Cerebellar cortex (tissue), 1 donor: ENCODE results near the gene RING1.
"Not testable (repeated sequence)": the region's sequence is repeated elsewhere in the genome, so short reads cannot be mapped to it uniquely, and the experiment has no call there.

Experiments
- DNase-seq: peaks from one replicate; pipeline ENCODE4 v3.0.0-alpha.2; 2015; ENCODE audit warnings: low spot score

The RING1 gene

DNA sequence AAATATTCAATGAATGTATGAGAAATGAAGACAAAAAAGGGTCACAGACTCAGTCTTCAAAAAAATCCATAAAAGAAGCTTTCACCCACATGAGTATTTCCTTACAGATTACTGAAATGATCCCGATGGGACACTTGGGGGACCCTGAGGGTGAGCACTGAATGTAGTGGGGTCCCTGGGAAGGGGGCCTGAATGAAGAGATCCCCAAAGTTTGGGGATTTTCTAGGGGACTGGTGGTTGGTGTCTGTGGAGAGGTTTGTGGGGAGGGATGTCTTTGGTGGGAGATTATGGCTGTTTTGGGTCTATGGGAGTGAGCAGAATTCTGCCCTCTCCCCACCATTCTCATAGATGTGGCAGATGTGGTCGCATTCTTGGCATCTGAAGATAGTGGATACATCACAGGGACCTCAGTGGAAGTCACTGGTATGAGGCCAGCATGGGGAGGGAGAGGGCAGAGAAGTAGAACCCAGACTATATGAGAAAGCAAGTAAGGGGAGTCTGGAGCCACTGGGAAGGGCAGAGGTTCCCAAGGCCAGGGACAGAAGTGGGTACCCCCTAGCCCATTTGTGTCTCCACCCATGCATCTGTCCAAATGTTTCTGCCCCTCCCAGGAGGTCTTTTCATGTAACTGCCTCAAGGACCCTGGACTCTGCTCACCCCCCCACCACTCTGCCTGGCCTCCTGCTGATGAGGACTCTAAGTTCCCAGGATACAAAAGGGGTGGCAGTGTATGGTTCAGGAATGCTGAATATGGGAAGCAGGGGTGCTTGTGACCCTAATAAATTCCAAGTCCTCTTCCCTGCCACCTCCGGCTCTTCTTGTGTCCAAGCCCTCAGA lies 2.1 kb upstream of the RING1 start:
- DNase-seq, result no peak

DNA sequence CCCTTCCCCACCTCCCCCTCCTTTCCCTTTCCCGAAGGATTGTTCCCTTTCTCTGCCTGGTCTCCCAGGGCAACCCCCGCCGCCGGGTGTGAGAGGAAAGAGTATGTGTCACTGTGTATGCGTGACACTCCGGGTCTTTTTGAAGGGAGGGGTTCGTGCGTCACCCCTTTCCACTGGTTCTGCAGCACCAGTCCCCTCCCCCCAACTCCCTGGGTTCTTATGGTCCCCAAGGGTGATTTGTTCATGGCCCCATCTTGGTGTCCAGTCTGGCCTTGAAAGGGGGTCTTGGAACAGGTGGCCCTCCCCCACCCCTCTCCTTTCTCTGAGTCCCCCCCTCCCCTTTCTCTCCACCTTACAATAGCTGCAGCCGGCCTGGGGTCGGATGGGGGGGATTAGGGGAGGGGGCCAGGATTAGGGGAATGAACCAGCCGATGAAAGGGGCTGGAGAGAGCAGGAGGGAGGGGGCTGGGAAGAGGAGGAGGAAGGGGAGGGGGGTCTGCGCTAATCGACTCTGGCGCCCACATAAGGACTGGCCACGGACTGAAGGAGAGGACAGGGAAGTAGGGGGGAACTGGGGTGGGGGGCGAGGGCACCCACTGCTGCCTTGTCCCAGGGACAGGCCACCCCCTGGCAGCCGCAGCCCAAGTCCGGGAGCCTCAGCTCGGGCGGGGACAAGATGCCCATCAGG lies 1.3 kb upstream of the RING1 start:
- no peak for DNase-seq

DNA sequence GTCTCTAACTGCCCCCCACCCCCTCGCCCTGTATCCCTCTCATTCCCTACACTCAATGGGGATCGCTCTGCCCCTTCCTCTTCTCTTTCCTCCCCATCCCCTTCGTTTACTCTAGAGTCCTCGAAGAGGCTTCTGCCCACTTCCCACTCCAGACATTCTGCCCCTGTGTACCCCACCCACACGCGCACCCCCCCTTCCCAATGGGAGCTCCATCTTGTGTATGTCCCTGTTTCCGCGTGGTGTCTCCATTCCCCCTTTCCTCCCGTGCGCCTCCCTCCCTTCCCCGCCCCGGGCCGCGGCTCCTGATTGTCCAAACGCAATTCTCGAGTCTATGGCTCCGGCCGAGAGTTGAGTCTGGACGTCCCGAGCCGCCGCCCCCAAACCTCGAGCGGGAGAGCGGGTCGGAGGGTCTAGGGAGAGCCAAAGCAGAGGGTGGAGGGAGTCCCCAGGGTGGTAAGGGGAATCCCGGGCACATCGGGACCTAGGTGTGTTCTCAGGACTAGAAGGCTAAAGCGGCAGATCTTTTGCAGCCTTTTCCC lies 679 bp upstream of the RING1 start:
- DNase-seq, result peak; percentile 34

DNA sequence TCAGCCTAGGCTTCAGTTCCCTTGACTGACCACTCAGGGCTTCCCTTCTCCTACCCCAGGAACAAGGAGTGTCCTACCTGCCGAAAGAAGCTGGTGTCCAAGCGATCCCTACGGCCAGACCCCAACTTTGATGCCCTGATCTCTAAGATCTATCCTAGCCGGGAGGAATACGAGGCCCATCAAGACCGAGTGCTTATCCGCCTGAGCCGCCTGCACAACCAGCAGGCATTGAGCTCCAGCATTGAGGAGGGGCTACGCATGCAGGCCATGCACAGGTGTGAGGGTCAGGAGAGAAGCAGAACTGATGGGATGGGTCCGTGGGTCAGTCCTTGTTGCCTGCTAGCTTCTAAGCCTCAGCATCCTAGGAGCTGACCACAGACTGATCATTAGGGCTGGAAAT lies 1.6 kb downstream of the RING1 start:
- no peak for DNase-seq

DNA sequence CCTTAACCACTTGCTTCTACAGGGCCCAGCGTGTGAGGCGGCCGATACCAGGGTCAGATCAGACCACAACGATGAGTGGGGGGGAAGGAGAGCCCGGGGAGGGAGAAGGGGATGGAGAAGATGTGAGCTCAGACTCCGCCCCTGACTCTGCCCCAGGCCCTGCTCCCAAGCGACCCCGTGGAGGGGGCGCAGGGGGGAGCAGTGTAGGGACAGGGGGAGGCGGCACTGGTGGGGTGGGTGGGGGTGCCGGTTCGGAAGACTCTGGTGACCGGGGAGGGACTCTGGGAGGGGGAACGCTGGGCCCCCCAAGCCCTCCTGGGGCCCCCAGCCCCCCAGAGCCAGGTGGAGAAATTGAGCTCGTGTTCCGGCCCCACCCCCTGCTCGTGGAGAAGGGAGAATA lies 2.8 kb downstream of the RING1 start:
- DNase-seq, result no peak

DNA sequence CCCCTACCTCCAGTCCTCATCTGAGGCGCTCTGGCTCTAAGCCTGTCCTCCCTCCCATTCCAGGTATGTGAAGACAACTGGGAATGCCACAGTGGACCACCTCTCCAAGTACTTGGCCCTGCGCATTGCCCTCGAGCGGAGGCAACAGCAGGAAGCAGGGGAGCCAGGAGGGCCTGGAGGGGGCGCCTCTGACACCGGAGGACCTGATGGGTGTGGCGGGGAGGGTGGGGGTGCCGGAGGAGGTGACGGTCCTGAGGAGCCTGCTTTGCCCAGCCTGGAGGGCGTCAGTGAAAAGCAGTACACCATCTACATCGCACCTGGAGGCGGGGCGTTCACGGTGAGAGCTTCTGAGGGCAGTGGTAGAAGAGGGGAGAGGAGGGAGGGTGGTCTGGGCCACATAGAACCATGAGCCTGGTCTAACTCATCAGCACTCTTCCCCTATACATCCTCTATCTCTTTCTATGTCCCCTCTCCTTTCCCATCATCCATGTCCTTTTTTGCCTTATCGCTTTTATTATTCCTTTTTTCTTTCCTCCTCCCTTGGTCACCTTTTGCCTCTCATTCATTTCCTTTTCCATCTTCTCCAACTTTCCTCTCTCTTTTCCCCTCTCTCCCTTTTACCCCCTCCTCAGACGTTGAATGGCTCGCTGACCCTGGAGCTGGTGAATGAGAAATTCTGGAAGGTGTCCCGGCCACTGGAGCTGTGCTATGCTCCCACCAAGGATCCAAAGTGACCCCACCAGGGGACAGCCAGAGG lies 3.5 kb downstream of the RING1 start:
- DNase-seq, result no peak

DNA sequence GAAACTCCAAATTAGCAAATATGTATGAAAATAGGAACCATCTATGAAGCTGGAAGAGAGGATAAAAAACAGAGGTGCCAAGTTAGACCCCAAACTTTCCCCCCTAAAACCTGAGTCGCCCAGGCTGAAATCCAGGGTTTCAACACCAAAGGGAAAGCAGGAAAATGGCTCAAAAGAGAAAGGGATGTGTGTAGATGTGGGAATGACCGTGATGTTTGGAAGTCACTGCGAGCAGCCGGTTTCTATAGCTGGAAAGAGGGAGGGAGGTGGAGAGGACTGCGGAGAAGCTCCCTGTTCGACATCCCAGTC lies 4.5 kb downstream of the RING1 start:
- peak; percentile 29 for DNase-seq

DNA sequence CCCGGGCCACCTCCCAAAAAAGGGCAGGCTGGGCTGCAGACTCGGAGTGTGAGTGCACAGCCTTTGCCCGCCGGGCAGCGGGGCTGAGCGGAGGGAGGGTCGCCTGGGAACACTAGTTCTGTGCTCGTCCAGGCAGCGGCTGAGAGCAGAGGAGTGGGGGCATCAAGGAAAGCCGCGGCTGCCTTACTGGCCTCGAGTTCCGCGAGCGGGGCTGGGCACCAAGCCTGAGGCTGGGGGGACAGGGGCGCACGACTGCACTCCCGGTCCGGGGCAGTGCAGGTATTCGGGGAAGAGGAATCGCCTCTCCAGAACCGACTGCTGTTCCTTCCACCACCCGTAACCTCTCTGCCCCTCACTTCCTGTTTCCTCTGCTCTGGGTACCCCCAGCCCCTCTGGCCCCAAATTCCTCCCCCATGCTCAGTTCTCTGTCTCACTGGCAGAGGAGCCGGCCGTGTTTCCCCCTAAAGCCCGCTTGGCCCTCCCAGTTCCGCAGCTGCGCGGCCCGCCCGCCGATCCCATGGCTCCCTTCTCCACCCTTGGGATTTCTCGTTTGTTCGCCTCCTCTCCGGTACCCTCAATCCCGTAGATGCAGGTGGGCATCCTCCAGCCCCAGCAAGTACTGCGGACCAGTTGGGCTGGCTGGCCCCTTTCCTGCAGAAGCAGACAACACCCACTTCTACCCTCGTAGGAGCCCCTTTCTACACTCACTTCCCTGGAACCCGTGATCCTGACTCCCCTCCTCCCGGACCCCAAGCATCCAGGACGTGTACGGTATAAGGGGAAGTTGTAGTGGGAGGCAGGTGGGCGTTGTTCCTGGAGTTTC lies 5.1 kb downstream of the RING1 start:
- peak; percentile 22 for DNase-seq

DNA sequence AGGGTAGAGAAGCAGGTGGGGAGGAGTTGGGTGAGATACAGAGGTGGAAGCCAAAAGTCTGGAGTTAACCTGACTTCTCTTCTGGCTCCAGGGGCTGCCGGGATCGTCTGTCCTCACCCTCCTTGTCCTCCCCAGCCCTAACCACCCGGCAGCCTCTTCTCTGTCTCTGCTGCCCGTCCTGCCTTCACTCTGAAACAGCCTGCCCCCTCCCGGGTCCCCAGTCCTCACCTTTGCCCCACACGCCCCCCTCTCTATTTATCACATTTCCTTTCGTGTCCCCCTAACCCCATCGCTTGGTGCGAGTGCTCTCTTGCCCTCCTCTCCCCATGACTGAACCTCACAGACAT lies 5.7 kb downstream of the RING1 start:
- DNase-seq, result no peak

DNA sequence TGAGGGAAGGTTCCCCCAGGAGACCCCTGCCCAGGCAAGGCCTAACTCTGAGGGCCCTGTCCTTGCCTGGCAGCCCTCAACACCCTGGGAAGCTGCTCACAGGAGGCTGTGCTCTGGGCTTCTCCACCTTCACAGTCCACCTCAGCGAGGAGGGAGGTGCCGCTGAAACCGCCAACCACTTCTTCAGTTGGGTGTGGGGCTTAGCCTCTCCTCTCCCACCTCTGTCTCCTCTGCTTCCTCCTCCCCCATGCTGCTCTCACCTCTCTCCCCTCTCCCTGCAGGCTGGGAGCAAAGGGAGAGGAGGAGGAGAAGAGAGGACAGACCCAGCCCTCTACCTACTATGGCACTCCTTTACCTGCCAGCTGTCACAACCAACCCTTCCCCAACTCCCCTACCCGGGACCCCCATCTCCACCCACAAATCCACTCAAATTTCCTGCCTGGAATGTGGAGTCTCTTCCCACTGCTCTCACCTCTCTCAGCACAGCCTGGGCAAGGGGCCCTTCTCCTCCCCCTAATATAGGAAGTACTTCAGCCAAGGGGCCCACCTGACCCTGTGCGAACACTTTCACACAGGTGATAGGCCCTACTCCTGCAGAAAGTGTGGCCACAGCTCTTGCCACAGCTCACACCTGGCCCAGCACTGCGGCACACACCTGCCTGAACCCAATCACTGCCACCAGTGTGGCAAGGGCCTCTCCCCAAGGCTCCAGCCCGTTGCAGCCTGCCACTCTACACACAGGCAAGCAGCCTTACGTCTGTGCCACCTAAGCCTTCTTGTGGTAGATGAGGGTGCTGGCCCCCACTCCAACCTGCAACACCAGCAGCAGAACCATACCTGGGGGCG lies 7.2 kb downstream of the RING1 start:
- no peak for DNase-seq

DNA sequence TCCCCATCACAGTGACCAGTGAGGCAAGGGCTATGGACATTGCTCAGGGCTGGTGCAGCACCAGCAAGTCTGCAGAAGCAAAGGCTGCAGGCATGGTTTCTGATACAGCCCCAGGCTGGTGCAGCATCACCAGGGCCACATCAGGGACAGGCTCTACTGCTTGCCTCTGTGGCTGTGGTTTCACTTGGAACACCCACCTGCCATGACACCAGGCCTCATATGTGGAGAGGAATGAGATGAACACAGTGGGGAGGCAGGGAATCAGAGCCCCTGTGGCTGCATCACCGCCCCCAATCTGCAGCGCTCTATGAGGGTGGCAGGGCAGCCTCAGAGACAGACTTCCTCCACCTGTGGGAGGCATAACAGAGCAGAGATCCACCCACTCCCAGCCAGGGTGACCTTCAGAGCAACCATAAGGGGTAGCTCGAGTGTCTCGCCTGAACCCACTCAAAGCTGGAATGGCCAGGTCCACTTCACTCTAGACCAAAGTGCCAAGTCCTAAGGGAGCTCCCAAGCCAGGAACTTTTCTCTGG lies 7.9 kb downstream of the RING1 start:
- DNase-seq, result no peak

DNA sequence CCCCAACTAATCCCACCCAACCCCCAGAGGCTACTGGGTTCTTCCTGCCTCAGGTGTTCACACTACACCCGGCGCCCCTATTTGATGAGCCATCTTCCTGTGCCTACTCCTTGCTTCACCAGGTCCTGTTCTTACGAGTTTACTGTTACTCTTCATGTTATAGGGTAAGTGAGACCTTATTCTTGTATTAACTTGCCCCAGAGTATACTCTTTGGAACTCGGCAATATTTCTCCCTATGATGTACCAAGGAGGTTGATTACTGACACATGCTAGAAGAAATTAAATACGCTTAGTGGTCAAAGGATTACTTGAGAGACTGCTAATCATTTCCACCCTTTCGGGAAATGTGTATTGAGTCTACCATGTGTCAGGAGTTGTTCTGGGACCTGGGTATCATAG lies 8.9 kb downstream of the RING1 start:
- no peak for DNase-seq

DNA sequence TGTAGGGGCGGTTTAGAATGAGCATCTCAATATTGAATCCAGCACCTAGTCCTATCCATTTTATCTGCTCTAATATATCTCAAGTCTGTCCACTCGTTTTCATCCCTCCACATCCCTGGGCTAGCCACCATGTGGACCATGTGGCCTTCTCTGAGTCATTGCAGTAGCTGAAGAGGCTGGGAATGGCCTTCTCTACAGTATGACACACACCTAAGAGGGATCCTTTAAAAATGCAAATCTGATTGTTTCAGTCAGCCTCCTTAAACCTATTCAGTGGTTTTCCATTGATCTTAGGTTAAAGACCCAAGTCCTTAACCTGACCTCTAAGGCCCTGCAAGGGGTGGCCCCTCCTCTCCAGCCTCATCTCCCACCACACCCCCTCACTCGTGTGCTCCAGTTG lies 9.4 kb downstream of the RING1 start:
- DNase-seq, result no peak

DNA sequence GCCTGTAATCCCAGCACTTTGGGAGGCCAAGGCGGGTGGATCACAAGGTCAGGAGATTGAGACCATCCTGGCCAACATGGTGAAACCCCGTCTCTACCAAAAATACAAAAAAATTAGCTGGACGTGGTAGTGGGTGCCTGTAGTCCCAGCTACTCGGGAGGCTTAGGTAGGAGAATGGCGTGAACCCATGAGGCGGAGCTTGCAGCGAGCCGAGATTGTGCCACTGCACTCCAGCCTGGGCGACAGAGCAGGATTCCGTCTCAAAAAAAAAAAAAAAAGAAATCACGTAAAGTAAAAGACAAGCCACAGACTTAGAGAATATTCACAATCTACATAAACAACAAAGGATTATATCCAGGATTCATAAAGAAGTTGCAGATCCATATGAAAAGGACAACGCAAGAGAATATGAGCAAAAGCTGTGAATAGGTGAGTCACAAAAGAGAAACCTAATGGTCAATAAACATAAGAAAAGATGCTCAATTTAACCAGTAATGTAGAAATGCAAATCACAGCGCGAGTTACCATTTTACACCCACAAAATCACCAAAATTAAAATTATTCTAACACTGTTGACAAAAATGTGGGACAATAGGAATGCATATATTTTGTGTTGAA lies 18.3 kb downstream of the RING1 start:
- DNase-seq, result not testable (repeated sequence)

DNA sequence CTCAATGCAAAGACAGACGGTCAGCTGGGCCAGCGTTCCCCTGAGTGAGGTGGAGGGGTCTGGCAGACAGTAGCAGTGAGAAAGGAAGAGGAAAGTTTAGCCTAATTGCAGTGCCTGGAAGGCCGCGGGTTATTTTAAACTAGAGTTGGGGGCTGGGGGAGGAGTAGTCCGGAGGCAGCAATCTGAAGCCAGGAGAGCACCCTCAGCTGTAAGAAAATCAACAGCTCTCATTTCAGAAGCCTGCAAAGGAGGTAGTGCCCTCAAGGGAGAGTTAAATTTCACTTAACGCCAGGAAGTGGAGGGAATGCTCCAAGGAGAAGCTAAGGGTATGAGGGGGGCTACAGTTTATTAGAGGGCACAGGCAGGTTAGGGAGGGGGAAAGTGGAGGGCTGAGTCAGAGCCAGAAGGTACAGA lies 26.9 kb downstream of the RING1 start:
- no peak for DNase-seq

DNA sequence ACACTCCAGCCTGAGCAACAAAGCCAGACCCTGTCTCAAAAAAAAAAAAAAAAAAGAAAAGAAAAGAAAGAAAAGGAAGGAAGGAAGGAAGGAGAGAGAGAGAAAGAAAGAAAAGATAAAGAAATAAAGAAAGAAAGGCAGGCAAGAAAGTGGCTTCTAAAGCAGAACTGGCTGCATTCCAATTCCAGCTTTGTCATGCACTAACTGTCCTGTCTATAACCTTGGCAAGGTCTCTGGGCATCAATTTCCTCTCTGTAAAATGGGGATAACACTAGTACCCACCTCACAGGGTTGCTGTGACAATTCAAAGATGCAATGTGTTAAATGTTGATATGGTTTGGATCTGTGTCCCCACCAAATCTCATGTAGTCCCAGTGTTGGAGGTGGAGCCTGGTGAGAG lies 28.0 kb downstream of the RING1 start:
- DNase-seq, result no peak

DNA sequence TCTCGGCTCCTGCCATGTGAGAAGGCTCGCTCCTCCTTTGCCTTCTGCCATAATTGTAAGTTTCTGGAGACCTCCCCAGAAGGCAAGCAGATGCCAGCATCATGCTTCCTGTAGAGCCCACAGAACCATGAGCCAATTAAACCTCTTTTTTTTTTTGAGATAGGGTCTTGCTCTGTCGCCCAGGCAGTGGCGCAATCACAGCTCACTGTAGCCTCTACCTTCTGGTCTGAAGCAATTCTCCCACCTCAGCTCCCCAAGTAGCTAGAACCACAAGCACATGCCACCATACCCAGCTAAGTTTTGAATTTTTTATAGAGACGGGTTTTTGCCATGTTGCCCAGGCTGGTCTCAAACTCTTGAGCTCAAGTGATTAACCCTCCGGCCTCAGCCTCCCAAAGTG lies 28.6 kb downstream of the RING1 start:
- DNase-seq, result no peak

DNA sequence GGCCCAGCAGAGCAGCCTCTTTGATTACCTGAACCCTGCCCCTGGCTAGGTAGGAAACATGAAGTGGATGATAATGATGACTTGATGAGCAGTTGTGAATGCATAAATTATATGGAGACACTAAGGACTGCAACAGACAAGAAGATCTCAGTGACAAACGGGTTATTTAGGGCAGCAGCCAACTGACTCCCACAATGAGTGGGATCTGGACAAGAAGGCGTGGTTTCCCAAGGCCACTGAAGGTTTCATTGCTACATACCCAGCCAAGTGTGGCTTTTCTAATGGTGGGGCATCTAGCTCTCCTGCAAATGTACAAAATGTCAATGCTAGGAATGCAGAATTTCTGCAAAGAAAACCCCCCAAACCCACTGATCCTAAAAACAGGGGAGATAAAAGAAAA lies 29.4 kb downstream of the RING1 start:
- DNase-seq, result no peak

DNA sequence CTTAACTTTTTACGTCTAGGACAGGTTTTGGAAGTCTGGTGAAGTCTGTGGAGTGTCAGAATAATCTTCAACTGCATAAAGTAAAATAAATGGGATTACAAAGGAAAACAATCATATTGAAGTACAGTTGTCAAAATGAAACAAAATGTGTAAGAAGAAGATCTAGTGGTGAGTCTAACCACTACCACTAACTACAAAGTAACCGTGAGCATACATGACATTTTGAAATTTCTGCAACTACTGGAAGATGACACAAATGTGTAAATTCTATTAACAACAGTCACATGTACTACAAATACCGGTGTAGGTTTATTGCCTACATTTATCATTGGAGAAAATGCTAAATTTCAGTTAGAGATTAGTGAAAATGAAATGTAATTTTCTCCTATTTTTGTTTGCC lies 33.7 kb downstream of the RING1 start:
- DNase-seq, result no peak

DNA sequence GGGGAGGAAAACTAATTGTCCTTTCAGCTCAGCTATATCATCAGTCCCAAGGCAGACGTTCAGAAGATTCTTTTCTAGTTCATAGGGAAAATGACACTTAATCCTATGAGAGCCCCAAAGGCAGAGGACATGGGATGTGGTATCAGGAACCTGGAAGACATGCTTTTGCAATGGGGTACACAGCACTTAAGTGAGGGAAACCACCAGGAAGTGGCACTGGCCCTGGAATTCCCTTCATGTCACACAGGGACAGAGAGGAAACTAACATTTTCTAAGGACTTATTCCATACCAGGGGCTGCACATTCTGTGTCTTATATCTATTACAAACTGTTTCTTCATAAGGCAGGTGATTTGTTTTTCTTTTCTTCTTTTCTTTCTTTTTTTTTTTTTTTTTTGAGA lies 35.2 kb downstream of the RING1 start:
- no peak for DNase-seq
